Endothelial cell of umbilical vein (primary cell): Measurements from ENCODE around the gene TSEN2. TPM values are rescaled to one million over a fixed set of nuclear protein-coding genes. Genes with fewer than 3 reads are reported as not detected.

Experiments used
- BruUV-seq: library from RNA; stranded (reverse); fragments of 400-500 nt; replicated peaks from 2 replicates; lab custom pipeline; 2021; lab: Mats Ljungman, UMichigan
- CTCF ChIA-PET: fragments of 300-600, 350-600 bp; sonication (Branson Sonifier 250); formaldehyde crosslinking; loops from one replicate; lab custom pipeline; 2021; ENCODE audit warnings: antibody characterized with exemption, inconsistent platforms; lab: Charles Lee
- POLR2A ChIA-PET: fragments of 300-600, 350-600 bp; sonication (Branson Sonifier 250); formaldehyde crosslinking; loops from one replicate; lab custom pipeline; 2021; ENCODE audit warnings: antibody characterized with exemption, inconsistent platforms; lab: Charles Lee
- DNase-seq: peaks from one replicate; pipeline ENCODE4 v3.0.0-alpha.2; 2011; ENCODE audit warnings: low read depth, low spot score
- FAIRE-seq: peaks from 2 replicates; lab custom pipeline; 2011; peaks lifted over from hg19 to GRCh38; lab: Jason Lieb, UNC
- H2AFZ ChIP-seq: 2 replicates; pipeline ENCODE4 v1.6.0; 2012; ENCODE audit warnings: low read depth, low read length, control low read depth, inconsistent platforms
- H3K27ac ChIP-seq: 2 replicates; pipeline ENCODE4 v1.5.1; 2011; ENCODE audit warnings: low read depth, mild to moderate bottlenecking, control low read depth, low read length, moderate library complexity; ENCODE audit not compliant: insufficient read depth
- H3K27me3 ChIP-seq, 2 experiments: 2 replicates each; pipeline versions ENCODE4 v1.6.0 to v1.6.1; 2011; ENCODE audit warnings: low read length in 2 of 2, mixed read lengths in 1 of 2; ENCODE audit not compliant: control insufficient read depth in 2 of 2, insufficient read depth in 2 of 2
- H3K36me3 ChIP-seq, 2 experiments: 2 replicates in 1 of 2; 3 replicates in 1 of 2; pipeline ENCODE4 v1.5.1; 2011; ENCODE audit warnings: low read length in 2 of 2, mild to moderate bottlenecking in 1 of 2, moderate library complexity in 1 of 2; ENCODE audit not compliant: control insufficient read depth in 2 of 2, insufficient read depth in 2 of 2; ENCODE audit errors: extremely low read depth in 1 of 2
- H3K4me1 ChIP-seq: 3 replicates; pipeline ENCODE4 v1.5.1; 2011; ENCODE audit warnings: mild to moderate bottlenecking, low read length; ENCODE audit not compliant: control insufficient read depth, insufficient read depth; ENCODE audit errors: extremely low read depth
- H3K4me2 ChIP-seq: 2 replicates; pipeline ENCODE4 v1.6.1; 2011; ENCODE audit warnings: low read length, control low read depth, mixed read lengths; ENCODE audit not compliant: insufficient read depth
- H3K4me3 ChIP-seq, 3 experiments: fragments of 200-600 bp in 1 of 3; sonication (generic), shearing (Covaris generic) in 1 of 3; replicated peaks in 1 of 3; 2 replicates each; pipeline ENCODE4 v1.5.1; 2011 to 2016; ENCODE audit warnings: control low read depth in 3 of 3, low read length in 3 of 3, mild to moderate bottlenecking in 2 of 3, inconsistent platforms in 1 of 3, low read depth in 1 of 3, moderate library complexity in 1 of 3; ENCODE audit not compliant: insufficient read depth in 1 of 3
- H3K79me2 ChIP-seq: 2 replicates; pipeline ENCODE4 v1.6.0; 2012; ENCODE audit warnings: low read length, inconsistent platforms; ENCODE audit not compliant: control insufficient read depth, insufficient read depth
- H3K9ac ChIP-seq: replicated peaks from 2 replicates; pipeline ENCODE3; 2011; ENCODE audit warnings: low read length, control low read depth; ENCODE audit not compliant: insufficient read depth; ENCODE audit errors: extremely low read depth
- H3K9me1 ChIP-seq: replicated peaks from 3 replicates; pipeline ENCODE4 v1.6.0; 2011; ENCODE audit warnings: mild to moderate bottlenecking, low read length; ENCODE audit not compliant: control insufficient read depth, insufficient read depth; ENCODE audit errors: extremely low read depth
- H3K9me3 ChIP-seq: replicated peaks from 2 replicates; pipeline ENCODE4 v1.5.1; 2012; ENCODE audit warnings: low read length, inconsistent platforms; ENCODE audit not compliant: control insufficient read depth, insufficient read depth
- H4K20me1 ChIP-seq: replicated peaks from 2 replicates; pipeline ENCODE3; 2011; ENCODE audit warnings: mild to moderate bottlenecking, low read length; ENCODE audit not compliant: control insufficient read depth, insufficient read depth; ENCODE audit errors: extremely low read depth
- EZH2 ChIP-seq: IDR thresholded peaks from 2 replicates; pipeline ENCODE4 v1.6.1; 2012; ENCODE audit warnings: borderline replicate concordance, low read depth, mild to moderate bottlenecking, moderate library complexity, low read length, inconsistent platforms; ENCODE audit not compliant: severe bottlenecking
- FOS ChIP-seq: IDR thresholded peaks from 2 replicates; pipeline ENCODE4 v1.6.1; 2011; ENCODE audit warnings: mild to moderate bottlenecking, low read length, moderate library complexity, borderline replicate concordance; ENCODE audit not compliant: insufficient read depth
- GATA2 ChIP-seq: IDR thresholded peaks from 2 replicates; pipeline ENCODE4 v1.7.0; 2011; ENCODE audit warnings: low read depth, mild to moderate bottlenecking, moderate library complexity, mixed read lengths, low read length; ENCODE audit not compliant: insufficient read length, insufficient read depth
- JUN ChIP-seq: IDR thresholded peaks from 2 replicates; pipeline ENCODE4 v1.6.1; 2011; ENCODE audit warnings: borderline replicate concordance, low read depth; ENCODE audit not compliant: insufficient read length, insufficient read depth
- MAX ChIP-seq: IDR thresholded peaks from 2 replicates; pipeline ENCODE4 v1.6.1; 2011; ENCODE audit not compliant: insufficient read depth, insufficient read length
- MYC ChIP-seq: IDR thresholded peaks from one replicate; pipeline ENCODE4 v1.6.1; 2011; ENCODE audit warnings: mild to moderate bottlenecking, low read depth, low read length
- POLR2A ChIP-seq: IDR thresholded peaks from 2 replicates; pipeline ENCODE4 v1.6.1; 2012; ENCODE audit warnings: low read depth, mild to moderate bottlenecking, control low read depth, low read length
- POLR2AphosphoS5 ChIP-seq: IDR thresholded peaks from 2 replicates; pipeline ENCODE4 v1.6.1; 2012; ENCODE audit warnings: low read depth, mild to moderate bottlenecking, control low read depth, low read length, moderate library complexity; ENCODE audit not compliant: insufficient read depth
- dilution Hi-C: fragments of 300-500 bp; cut with MboI; formaldehyde crosslinking; loops from one replicate; pipeline ENCODE4 v1.15.0; 2019; ENCODE audit warnings: low sequenced_read_pairs; ENCODE audit not compliant: extremely low pct_ligation_motif_present
- intact Hi-C: fragments of 100-400 bp; cut with micrococcal nuclease; formaldehyde crosslinking; loops from one replicate; pipeline ENCODE4 v1.10.0; 2022
- polyA plus RNA-seq, 4 experiments: library from polyadenylated mRNA; depleted of rRNA in 3 of 4; stranded (reverse) in 3 of 4; unstranded in 1 of 4; fragments of >200 nt; gene quantifications; 2 replicates each; pipeline versions ENCODE4 v1.2.1 to v1.2.3, GENCODE V29; 2011 to 2012; ENCODE audit warnings: missing spikeins in 1 of 4
- total RNA-seq: library from RNA; stranded (reverse); gene quantifications from 2 replicates; pipeline ENCODE4 v1.2.3, GENCODE V29; 2021
- TF ChIP-seq, protein P1 (sequence below), 2 donors: IDR thresholded peaks; 1 replicate in 1 of 2; 2 replicates in 1 of 2; pipeline ENCODE4 v1.5.1; 2011; ENCODE audit warnings: low read length in 2 of 2, mild to moderate bottlenecking in 2 of 2, moderate library complexity in 2 of 2, control low read depth in 1 of 2, inconsistent platforms in 1 of 2, low read depth in 1 of 2; ENCODE audit not compliant: insufficient read depth in 1 of 2; ENCODE audit errors: extremely low read depth in 1 of 2

Gene TSEN2
- total and polyA plus RNA-seq, 2 donors (not counting 3 experiments of a cell fraction or from before 2014, with no cell fraction given) = 8.3 to 12.1 TPM

DNA sequence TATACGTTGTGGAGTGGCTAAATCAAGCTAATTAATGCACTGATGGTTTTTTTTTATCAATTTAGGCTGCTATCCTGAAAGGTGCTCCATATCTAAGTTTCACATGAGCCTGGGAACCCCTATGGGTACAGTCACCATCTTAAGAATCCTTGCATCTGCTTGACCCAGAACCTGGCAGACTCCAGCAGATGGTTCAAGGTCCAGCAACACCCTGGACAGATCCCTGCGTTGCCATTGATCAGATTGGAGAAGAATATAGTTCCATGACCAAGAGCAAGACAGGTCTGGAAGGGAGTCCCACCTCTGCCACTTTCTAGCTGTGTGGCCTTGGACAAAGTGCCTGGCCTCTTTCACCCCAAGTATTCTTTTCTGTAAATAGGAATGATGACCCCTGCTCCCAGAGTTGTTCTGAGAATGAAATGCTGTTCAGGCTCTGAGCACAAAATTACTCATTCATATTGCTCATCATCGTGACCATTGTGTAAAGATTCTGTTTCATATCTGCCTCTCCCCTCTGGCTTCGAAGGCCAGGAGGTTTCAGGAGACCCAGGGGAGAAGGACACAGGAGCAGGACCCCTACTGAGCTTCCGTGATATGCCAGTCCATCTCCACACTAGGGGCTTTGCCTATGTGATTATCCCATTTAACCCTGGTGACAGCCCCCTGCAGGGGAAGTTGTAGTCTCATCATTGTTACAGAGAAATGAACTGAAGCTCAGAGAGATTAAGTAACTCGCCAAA is 30.0 kb upstream of the TSEN2 start:
- no peaks in the 10 kb centered on the region for H3K4me1 ChIP-seq
- H3K4me2 ChIP-seq = no peak overlapping the region
- no peaks in the 10 kb centered on the region for H3K9me1 ChIP-seq
- H3K79me2 ChIP-seq = no peaks in the 10 kb centered on the region
- intact Hi-C loops (no loop called here), dilution Hi-C loops (no loop called here)
- ChIA-PET CTCF (no interaction called here), POLR2A (no interaction called here)
- peaks cover 0 to 2% of the 10 kb centered on the region in 2 experiments for H3K27me3 ChIP-seq
- DNase-seq (no peak), FAIRE-seq (no peak)
- H2AFZ ChIP-seq = no peak overlapping the region
- TF ChIP-seq, protein P1, sequence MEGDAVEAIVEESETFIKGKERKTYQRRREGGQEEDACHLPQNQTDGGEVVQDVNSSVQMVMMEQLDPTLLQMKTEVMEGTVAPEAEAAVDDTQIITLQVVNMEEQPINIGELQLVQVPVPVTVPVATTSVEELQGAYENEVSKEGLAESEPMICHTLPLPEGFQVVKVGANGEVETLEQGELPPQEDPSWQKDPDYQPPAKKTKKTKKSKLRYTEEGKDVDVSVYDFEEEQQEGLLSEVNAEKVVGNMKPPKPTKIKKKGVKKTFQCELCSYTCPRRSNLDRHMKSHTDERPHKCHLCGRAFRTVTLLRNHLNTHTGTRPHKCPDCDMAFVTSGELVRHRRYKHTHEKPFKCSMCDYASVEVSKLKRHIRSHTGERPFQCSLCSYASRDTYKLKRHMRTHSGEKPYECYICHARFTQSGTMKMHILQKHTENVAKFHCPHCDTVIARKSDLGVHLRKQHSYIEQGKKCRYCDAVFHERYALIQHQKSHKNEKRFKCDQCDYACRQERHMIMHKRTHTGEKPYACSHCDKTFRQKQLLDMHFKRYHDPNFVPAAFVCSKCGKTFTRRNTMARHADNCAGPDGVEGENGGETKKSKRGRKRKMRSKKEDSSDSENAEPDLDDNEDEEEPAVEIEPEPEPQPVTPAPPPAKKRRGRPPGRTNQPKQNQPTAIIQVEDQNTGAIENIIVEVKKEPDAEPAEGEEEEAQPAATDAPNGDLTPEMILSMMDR (IDR thresholded peaks at IDR 0.05; ENCODE audit: extremely low read depth in 1 of 2, insufficient read depth in 1 of 2, low read depth in 1 of 2, low read length in 2 of 2) = no peak
- TF ChIP-seq FOS = peak; percentile 30
- H3K27ac ChIP-seq = no peak overlapping the region
- H3K4me3 ChIP-seq = no peak overlapping the region
- H3K9me3 ChIP-seq = no peaks in the 10 kb centered on the region
- no peak overlapping the region for H3K9ac ChIP-seq
- H4K20me1 ChIP-seq = no peaks in the 10 kb centered on the region
- no peaks in the 10 kb centered on the region for H3K36me3 ChIP-seq
- BruUV-seq = no TSS peak

DNA sequence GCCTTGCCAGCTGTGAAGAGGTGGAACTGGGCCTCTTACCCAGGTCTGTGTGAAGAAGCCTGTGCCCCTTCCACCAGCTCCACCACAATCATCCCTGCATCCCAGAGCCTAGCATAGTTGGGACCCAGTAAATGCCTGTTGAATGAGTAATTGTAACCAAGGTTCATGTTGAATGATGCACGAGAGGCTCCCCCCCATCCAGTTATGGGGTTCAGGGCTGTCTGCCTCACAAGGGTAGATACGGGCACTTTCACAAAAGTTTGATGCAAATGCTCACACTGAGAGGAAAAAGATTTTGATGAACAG is 29.5 kb upstream of the TSEN2 start:
- TF ChIP-seq FOS = no peak
- no peak for TF ChIP-seq EZH2
- TF ChIP-seq, protein P1 (IDR thresholded peaks at IDR 0.05; ENCODE audit: extremely low read depth in 1 of 2, insufficient read depth in 1 of 2, low read depth in 1 of 2, low read length in 2 of 2) = no peak
- TF ChIP-seq JUN = no peak
- no peak for TF ChIP-seq POLR2A
- TF ChIP-seq MAX = no peak
- no peak for TF ChIP-seq GATA2
- no peak for TF ChIP-seq MYC
- no peak for TF ChIP-seq POLR2AphosphoS5
- dilution Hi-C loops (no loop called here), intact Hi-C loops (no loop called here)
- DNase-seq = no peak
- Histone ChIP-seq H3K27me3 (peaks cover 0 to 2% of the 10 kb centered on the region in 2 experiments), H2AFZ (no peak overlapping the region), H4K20me1 (no peaks in the 10 kb centered on the region), H3K9me3 (no peaks in the 10 kb centered on the region), H3K27ac (no peak overlapping the region), H3K79me2 (no peaks in the 10 kb centered on the region), H3K9ac (no peak overlapping the region), H3K4me2 (no peak overlapping the region), H3K4me1 (no peaks in the 10 kb centered on the region), H3K4me3 (no peak overlapping the region), H3K36me3 (no peaks in the 10 kb centered on the region), H3K9me1 (no peaks in the 10 kb centered on the region)
- FAIRE-seq = no peak
- ChIA-PET POLR2A (no interaction called here), CTCF (no interaction called here)
- BruUV-seq = no TSS peak
